ENCODE measurements around the gene MRNIP. TPM values are rescaled to one million over a fixed set of nuclear protein-coding genes. Genes with fewer than 3 reads are reported as not detected.
"Not testable (repeated sequence)": the region's sequence is repeated elsewhere in the genome, so short reads cannot be mapped to it uniquely, and the experiment has no call there.

MRNIP gene
- total RNA-seq, 1 experiment from 2014 or later, result 8.8 TPM

DNA sequence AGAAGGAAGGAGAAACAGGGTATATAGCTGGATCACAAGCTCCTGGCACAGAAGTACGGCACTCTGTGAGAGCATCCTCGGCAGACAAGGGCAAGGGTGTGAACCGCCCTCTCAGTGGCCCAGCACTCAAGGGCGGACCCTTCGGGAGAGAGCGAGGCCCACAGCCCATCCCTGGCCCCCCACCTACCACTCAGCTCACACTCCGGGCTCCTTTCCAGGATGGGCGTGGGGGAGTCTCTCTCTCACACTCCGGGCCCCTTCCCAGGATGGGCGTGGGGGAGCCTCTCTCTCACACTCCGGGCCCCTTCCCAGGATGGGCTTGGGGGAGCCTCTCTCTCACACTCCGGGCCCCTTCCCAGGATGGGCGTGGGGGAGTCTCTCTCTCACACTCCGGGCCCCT, 12.9 kb upstream of the MRNIP start:
- not testable (repeated sequence) for DNase-seq (ENCODE audit: low read depth)

DNA sequence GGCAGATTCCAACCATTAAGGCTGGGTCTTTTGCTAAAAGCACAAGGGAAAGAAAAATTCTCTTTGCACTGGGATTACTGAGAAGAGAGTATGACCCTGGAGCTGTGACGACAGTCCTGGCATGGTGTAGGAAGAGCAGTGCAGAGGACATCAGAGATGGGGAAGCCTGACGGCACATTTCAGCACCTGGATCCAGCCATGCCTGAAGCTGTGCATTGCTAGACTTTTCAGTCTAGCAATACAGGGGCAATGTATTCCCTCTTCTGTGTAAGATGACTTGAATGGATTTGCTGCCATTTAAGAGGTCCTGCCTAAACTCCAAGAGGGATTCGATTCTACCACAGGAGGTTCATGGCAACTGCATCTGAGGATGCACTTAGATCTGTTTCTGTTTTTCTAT, 12.3 kb upstream of the MRNIP start:
- no peak for DNase-seq (ENCODE audit: low read depth)

DNA sequence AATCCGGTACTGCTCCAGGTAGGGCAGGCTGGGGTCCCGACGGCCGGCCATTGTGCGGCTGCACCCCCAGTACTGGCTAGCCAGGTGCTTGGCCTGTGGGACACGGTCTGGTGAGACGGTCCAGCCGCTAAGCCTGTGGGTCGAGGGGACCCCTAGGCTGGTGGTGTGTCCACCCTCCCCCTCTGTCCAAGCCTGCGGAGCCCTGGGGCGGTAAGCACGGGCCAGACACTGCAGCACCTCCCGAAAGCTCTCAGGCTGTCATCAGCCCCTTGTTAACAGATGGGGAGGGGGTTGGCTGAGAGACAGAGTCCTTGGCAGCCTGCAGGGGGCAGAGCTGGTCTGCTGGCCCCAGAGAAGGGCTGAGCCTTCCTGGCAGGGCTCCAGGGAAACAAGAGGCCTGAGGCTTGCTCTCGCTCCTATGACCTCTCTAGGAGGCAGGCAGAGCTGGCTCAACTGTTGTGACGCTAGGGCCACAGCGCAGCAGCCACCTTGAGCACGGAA, 11.8 kb upstream of the MRNIP start:
- DNase-seq (ENCODE audit: low read depth), result no peak

DNA sequence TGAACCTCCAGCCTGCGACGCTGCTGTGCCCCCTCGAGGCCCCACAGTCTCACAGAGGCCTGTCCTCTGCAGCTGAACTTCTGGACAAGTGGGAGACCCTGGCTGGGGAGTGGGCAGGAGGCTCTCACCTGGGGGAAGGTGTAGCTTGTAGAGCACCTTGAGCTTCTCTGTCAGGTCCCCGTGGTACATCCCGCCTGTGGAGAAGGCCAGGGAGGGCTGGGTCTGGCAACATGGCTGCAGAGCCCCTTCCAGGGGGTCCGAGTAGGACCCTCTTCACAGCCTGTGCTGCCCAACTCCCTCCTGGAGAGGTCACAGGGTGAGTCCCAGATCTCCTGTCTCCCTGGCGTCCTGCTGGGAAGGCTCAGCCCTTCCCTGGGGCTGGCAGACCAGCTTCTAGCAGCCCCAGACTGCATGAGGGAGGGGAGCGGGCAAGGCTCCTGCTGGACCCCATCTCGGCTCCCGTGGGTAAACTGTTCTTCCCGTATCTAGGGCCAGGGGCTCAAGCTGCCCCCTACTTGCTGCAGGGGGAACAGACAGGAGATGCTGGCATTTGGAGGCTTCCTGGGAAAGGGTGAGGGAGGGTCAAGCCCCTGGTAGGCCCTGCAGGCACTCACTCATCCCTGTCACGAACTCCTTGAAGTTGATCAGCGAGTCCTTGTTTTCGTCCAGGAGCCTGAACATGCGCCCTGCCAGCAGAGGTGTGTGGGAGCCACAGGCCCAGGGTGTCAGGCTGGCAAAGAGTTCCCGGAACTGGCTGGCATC, 11.2 kb upstream of the MRNIP start:
- DNase-seq (ENCODE audit: low read depth), result no peak

DNA sequence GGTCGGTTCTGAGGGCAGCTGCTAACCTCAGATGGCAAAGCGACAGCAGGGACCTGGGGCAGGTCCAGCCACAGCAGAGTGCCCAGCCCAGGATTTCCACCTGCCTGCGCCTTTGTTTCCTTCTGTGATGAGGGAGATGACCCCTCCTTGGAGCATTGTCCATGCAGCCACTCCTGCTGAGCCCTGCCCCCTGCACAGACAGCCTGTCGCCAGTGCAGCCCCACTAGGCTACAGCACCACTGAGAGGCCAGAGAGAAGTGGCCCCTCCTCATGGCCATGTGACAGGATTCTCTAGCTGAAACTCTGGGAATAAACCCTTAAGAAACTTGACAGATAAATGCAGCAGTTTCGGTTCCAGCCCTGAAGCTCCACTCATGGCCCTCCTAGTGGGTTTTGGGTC, 10.5 kb upstream of the MRNIP start:
- no peak for DNase-seq (ENCODE audit: low read depth)

DNA sequence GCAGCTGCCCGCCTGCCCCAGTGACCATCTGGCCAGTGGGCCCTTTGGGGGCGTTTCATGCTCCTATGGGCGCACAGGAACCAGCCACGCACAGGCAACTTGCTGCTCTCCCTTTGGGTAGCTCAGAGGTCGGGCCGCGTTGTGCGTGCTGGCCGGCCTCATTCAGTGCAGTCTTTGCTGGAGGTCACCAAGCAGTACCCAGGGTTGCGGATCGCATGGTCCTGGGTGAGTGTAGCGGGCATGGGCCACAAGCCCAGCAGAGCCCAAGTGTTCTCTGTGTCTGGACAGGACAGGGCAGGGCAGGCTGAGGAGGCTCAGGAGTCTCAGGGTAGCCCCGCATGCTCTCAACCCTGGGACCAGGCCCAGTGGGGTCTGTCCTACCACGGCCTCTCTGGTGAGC, 9.9 kb upstream of the MRNIP start:
- no peak for DNase-seq (ENCODE audit: low read depth)

- DNase-seq (ENCODE audit: low read depth), result no peak
Observed at GRCh38 chr5:179867476-179867875, 8.9 kb upstream of the MRNIP start.

DNA sequence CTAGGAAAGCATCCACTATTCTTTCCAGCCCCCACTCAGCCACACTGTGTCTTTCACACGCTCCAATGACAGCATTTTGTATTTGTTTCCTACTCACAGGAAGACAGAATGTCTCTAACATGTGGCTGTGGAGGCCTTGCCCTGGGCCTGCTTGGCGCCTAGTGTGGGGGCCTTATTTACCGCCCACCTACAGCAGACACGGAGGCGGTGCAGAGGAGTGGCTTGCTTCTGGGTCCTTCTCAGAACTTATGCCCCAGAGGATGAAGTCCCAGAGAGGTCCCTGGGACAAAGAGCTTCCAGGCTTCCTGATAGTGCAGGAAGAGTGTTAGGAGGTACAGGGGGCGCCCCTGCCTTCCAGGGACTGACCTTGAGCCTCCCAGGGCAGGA, 8.5 kb upstream of the MRNIP start:
- no peak for DNase-seq (ENCODE audit: low read depth)

GRCh38 chr5:179866241-179867078, 7.8 kb upstream of the MRNIP start:
- no peak for DNase-seq (ENCODE audit: low read depth)

DNA sequence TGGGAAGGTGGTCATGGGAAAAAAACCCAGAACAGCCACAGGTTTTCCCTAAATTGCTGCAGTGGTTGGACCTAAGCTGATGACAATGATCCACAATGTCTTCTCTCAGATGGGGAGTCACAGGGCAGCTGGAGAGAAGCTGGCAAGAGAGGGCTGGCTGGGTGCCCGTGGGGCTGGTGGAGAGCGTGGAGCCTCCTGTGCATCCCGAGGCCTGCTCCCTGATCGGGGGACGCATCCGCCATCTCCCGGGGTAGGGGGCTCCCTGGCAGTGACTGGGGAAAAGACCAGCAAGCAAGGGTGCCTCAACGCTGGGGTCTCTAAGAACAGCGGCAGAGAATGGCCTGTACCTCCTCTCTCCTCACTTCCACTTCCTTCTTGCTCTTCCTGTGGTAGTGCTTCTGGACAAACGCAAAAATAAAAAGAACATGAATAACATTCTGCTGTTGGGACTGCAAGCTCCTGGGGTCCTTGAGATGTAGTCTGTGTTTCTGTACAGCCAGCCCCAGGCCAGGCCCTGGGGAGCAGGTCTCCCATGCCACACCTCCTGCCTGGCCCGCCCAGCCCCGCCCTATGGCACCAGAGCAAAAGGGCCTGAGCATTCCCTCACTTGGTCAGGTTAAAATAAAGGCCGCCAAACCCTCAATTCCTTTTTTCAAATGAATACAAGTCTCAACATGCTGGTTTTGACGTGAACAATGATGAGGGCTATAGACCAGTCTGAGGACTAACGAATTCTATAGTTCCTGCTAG, 7.0 kb upstream of the MRNIP start:
- no peak for DNase-seq (ENCODE audit: low read depth)

DNA sequence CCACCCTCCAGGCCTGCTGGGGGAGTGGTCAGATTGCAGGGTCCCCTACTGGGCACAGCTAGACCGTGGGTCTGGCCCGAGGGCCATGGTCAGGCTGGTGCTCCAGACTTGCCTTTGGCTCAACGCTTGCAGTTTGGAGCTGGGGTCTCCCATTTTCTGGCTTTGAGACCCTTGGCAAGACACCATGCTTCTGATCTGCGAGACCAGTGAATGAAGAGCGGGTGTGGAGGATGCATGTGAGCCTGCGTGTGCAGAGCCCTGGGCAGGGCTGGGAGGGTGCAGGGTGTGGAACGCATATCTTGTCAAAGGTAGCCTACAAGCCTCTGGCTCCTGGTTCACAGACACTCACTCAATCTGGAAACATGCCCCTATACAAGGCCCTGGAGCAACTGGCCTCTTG, 6.1 kb upstream of the MRNIP start:
- no peak for DNase-seq (ENCODE audit: low read depth)

DNA sequence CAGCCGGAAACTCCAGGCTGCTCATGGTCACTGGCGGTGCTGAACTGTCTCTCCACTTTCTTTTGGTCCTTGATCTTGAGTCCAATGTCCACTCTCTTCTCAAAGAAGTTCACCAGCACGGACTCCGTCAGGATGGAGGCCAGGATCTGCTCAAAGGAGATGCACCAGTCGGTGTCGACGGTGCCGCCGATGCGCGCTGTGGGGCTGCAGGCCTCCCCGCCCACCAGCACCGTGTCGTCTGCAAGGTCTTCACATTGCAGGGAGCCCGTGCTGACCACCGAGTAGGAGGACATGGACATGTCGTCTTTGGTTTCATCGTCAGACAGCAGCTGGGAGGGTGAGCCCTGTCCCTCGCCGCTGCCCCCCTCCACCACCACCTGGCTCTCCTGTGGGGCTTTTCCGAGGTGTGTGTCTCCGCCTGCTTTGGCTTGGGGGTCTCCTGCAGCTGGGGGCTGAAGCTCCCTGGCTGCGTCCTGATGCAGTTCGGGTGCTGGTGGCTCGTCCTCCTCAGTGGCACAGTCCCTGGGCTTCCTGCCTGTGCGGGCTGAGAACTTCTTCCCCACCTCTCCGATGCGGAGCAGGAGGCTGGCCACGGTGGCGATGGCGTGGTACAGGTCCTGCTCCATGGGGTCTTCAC, 5.0 kb upstream of the MRNIP start:
- DNase-seq (ENCODE audit: low read depth), result no peak

DNA sequence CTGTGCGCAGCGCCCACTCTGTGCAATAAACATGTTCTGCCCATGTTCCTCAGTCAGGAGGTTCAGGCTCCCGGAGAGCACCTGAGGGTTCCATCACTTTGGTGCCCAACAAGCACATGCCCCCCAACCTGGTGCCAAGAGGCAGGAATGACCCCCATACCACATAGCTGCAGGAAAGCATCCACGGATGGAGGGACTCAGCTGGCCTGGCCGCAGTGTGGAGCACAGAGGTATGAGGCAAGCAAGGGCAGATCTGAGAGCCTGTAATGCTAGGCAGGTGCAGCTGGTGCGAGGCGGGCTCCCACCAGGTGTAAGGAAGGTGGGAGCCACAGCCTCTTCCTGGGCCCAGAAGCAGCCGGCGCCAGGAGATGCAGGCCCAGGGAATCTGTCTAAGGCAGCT, 4.3 kb upstream of the MRNIP start:
- DNase-seq (ENCODE audit: low read depth), result no peak

- no peak for DNase-seq (ENCODE audit: low read depth)
Observed at GRCh38 chr5:179862296-179862695, 3.7 kb upstream of the MRNIP start.

- DNase-seq (ENCODE audit: low read depth), result no peak
Observed at GRCh38 chr5:179860301-179860700, 1.7 kb upstream of the MRNIP start.

- peak; percentile 28 for DNase-seq (ENCODE audit: low read depth)
Observed at GRCh38 chr5:179858241-179858585, 404 bp downstream of the MRNIP start.

GRCh38 chr5:179854356-179854755, 4.3 kb downstream of the MRNIP start:
- DNase-seq (ENCODE audit: low read depth), result no peak

DNA sequence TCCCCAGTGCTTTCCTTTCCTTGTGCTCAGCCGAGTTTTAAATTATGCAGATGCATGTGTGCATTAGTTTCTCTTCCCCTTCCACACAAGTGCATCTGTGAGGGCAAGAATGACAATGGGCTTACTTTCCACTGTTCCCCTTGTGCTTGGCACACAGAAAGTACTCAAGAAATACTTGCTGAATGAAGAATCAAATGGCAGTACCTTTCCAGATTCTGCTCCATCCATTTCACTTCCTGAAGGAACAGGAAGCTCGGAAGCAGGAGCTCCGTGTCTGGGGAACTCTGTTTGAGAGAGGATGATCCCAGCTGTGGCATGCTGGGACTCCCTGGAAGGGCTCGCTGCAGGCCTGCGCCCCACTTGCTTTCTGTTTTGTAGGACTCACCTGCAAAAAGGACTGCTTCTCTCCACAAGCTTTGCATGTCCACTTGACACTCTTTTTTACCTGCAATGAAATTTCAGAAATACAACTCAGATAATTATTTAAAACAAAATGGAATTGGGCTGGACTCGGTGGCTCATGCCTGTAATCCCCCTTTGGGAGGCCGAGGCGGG, 5.5 kb downstream of the MRNIP start:
- DNase-seq (ENCODE audit: low read depth), result no peak

DNA sequence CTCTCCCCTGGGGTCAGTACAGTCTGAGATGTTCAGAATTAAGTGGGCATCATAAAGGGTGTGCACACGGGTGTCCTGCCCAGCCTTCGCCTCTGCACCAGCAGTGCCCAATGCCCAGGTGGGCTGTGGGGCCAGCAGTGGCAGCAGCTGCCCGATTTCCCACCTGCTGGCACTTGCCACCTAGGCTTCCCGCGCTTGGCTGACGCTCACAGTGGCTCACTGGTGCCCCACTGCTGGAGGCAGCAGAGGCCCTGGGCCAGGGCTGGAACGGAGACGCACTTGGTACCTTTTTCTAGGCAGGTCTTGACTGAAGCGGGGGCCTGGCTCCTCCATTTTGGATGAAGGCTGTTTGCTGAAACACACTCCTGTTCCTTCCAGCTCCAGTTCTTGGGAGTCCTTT, 17.0 kb downstream of the MRNIP start:
- no peak for DNase-seq (ENCODE audit: low read depth)

GRCh38 chr5:179840766-179841165, 17.9 kb downstream of the MRNIP start:
- DNase-seq (ENCODE audit: low read depth), result no peak

GRCh38 chr5:179840321-179840720, 18.3 kb downstream of the MRNIP start:
- DNase-seq (ENCODE audit: low read depth), result no peak

Data from RPMI7951 (cell line).